HFFc6 (cell line): Measurements from ENCODE around the gene TMIGD1. TPM values are rescaled to one million over a fixed set of nuclear protein-coding genes. Genes with fewer than 3 reads are reported as not detected.

ENCODE experiments used
- DNase-seq: peaks from one replicate; pipeline ENCODE4 v3.0.0-alpha.2; 2018
- H3K27ac Mint-ChIP-seq: 2 replicates; pipeline ENCODE4 v1.8.0; 2020; ENCODE audit warnings: mild to moderate bottlenecking, mixed read lengths
- H3K27me3 Mint-ChIP-seq: 2 replicates; pipeline ENCODE4 v1.8.0; 2021; ENCODE audit warnings: mild to moderate bottlenecking, moderate library complexity, mixed read lengths; ENCODE audit not compliant: insufficient read depth
- H3K36me3 Mint-ChIP-seq: 2 replicates; pipeline ENCODE4 v1.8.0; 2021; ENCODE audit warnings: low read depth, mixed read lengths
- H3K4me1 Mint-ChIP-seq: 2 replicates; pipeline ENCODE4 v1.8.0; 2020; ENCODE audit warnings: low read depth, mixed read lengths
- H3K4me3 Mint-ChIP-seq: 2 replicates; pipeline ENCODE4 v1.8.0; 2020; ENCODE audit warnings: mild to moderate bottlenecking, moderate library complexity, mixed read lengths
- H3K9me3 Mint-ChIP-seq: 2 replicates; pipeline ENCODE4 v1.8.0; 2020; ENCODE audit warnings: mild to moderate bottlenecking, mixed read lengths
- total RNA-seq, 6 experiments: library from RNA; stranded (reverse); fragmentation: NEBNext Ultra II Directional; extraction: Animal tissue kit (Norgen Biotek cat#: 25700); gene quantifications; 2 replicates in 1 of 6; 3 replicates in 5 of 6; pipeline ENCODE4 v1.2.3, GENCODE V29; 2021
- TF ChIP-seq, protein P1 (sequence below): fragments of 200-600 bp; sonication (generic); IDR thresholded peaks from 2 replicates; pipeline ENCODE4 v1.5.0; 2021; ENCODE audit warnings: antibody characterized with exemption, mild to moderate bottlenecking

The TMIGD1 gene
- total RNA-seq, 6 experiments from 2014 or later, result not detected

DNA sequence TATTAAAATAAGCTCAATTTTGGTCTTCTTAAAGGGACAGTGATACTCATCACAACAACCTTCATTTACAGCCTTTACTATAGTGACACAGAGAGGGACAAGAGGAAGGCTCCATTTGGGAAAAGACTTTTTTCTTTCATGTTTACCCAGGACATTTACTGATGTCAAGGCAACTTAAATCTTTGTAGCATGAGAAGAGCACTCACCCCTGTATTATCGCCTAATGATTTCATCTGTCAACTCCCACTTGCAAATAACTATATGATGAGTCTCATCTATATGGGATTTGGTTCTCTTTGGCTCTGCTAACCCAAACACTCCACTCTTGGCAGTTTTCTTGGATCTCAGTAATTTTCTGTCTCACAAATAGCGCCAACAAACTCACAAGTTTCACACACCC lies 66.2 kb downstream of the TMIGD1 start:
- TF ChIP-seq, protein P1, sequence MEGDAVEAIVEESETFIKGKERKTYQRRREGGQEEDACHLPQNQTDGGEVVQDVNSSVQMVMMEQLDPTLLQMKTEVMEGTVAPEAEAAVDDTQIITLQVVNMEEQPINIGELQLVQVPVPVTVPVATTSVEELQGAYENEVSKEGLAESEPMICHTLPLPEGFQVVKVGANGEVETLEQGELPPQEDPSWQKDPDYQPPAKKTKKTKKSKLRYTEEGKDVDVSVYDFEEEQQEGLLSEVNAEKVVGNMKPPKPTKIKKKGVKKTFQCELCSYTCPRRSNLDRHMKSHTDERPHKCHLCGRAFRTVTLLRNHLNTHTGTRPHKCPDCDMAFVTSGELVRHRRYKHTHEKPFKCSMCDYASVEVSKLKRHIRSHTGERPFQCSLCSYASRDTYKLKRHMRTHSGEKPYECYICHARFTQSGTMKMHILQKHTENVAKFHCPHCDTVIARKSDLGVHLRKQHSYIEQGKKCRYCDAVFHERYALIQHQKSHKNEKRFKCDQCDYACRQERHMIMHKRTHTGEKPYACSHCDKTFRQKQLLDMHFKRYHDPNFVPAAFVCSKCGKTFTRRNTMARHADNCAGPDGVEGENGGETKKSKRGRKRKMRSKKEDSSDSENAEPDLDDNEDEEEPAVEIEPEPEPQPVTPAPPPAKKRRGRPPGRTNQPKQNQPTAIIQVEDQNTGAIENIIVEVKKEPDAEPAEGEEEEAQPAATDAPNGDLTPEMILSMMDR, result no peak
- Mint-ChIP-seq H3K4me3 (no peak overlapping the region), H3K4me1 (peaks cover 41% of the 10 kb centered on the region), H3K27me3 (no peaks in the 10 kb centered on the region), H3K9me3 (no peaks in the 10 kb centered on the region), H3K36me3 (peaks cover 31% of the 10 kb centered on the region), H3K27ac (peak overlapping the region; percentile 27)
- DNase-seq, result no peak

Other genes with a start within 250 kb of the TMIGD1 start
- 10 to 100 TPM; 19.4 to 28.1 (median 27.0) TPM for gene NSRP1, start 217.2 kb downstream of the TMIGD1 start, total RNA-seq
- not detected for gene SLC6A4, start 98.4 kb downstream of the TMIGD1 start, total RNA-seq
- gene BLMH, start 42.1 kb downstream of the TMIGD1 start, total RNA-seq, result 10 to 100 TPM; 20.0 to 24.6 (median 22.4) TPM
- gene CPD, start 44.9 kb upstream of the TMIGD1 start, total RNA-seq, result 10 to 100 TPM; 45.9 to 57.4 (median 49.7) TPM
- gene GOSR1, start 143.4 kb upstream of the TMIGD1 start, total RNA-seq, result 10 to 100 TPM; 41.2 to 47.6 (median 43.9) TPM